NT2/D1 (cell line): ENCODE data around the gene FBXO33.
"Not testable (repeated sequence)": the region's sequence is repeated elsewhere in the genome, so short reads cannot be mapped to it uniquely, and the experiment has no call there.

ENCODE experiments used
- DNase-seq: peaks from one replicate; pipeline ENCODE4 v3.0.0-alpha.2; 2011; ENCODE audit warnings: low read depth, low spot score
- H3K27me3 ChIP-seq: 2 replicates; pipeline ENCODE4 v1.6.0; 2011; ENCODE audit warnings: mild to moderate bottlenecking; ENCODE audit not compliant: insufficient read length, insufficient read depth
- H3K36me3 ChIP-seq: 2 replicates; pipeline ENCODE4 v1.6.1; 2011; ENCODE audit warnings: mild to moderate bottlenecking, low read length, mixed read lengths; ENCODE audit not compliant: insufficient read depth, insufficient read length
- H3K4me1 ChIP-seq: 2 replicates; pipeline ENCODE4 v1.5.1; 2011; ENCODE audit not compliant: insufficient read depth, insufficient read length
- H3K4me3 ChIP-seq: 2 replicates; pipeline ENCODE4 v1.5.1; 2011; ENCODE audit warnings: low read depth; ENCODE audit not compliant: insufficient read length
- H3K9ac ChIP-seq: 2 replicates; pipeline ENCODE4 v1.6.0; 2011; ENCODE audit warnings: low read depth; ENCODE audit not compliant: insufficient read length
- H3K9me3 ChIP-seq: 2 replicates; pipeline ENCODE4 v1.5.1; 2011; ENCODE audit warnings: mild to moderate bottlenecking, low read length; ENCODE audit not compliant: insufficient read depth
- SUZ12 ChIP-seq: IDR thresholded peaks from 2 replicates; pipeline ENCODE4 v1.6.1; 2011; ENCODE audit not compliant: insufficient read length, insufficient read depth; ENCODE audit errors: extremely low read depth
- YY1 ChIP-seq: IDR thresholded peaks from 2 replicates; pipeline ENCODE4 v1.6.1; 2011; ENCODE audit not compliant: insufficient read length, insufficient read depth
- ZNF274 ChIP-seq: IDR thresholded peaks from 2 replicates; pipeline ENCODE4 v1.6.1; 2011; ENCODE audit warnings: mild to moderate bottlenecking, low read depth, low read length

The FBXO33 gene

GRCh38 chr14:39369029-39369428 lies 63.2 kb downstream of the FBXO33 start:
- H3K9ac ChIP-seq, result no peak overlapping the region
- no peak for DNase-seq
- H3K4me3 ChIP-seq, result no peak overlapping the region
- H3K4me1 ChIP-seq, result peaks cover 2% of the 10 kb centered on the region
- H3K9me3 ChIP-seq, result peaks cover 9% of the 10 kb centered on the region; the same call in 1 of the 2 replicates
- TF ChIP-seq ZNF274 (no peak), SUZ12 (no peak)
- no peaks in the 10 kb centered on the region for H3K27me3 ChIP-seq
- H3K36me3 ChIP-seq, result peaks cover 4% of the 10 kb centered on the region

GRCh38 chr14:39368261-39368959 lies 63.8 kb downstream of the FBXO33 start:
- no peak overlapping the region for H3K9ac ChIP-seq
- peaks cover 10% of the 10 kb centered on the region; the same call in 1 of the 2 replicates for H3K9me3 ChIP-seq
- no peaks in the 10 kb centered on the region for H3K27me3 ChIP-seq
- H3K4me1 ChIP-seq, result peaks cover 2% of the 10 kb centered on the region
- no peak overlapping the region for H3K4me3 ChIP-seq
- TF ChIP-seq SUZ12, result no peak
- no peak for TF ChIP-seq YY1
- TF ChIP-seq ZNF274, result no peak
- peak; percentile 69 for DNase-seq
- peaks cover 4% of the 10 kb centered on the region for H3K36me3 ChIP-seq

- H3K9ac ChIP-seq, result no peak overlapping the region
- no peak overlapping the region for H3K4me3 ChIP-seq
- peaks cover 2% of the 10 kb centered on the region for H3K4me1 ChIP-seq
- H3K36me3 ChIP-seq, result peaks cover 4% of the 10 kb centered on the region
- peaks cover 10% of the 10 kb centered on the region; the same call in 1 of the 2 replicates for H3K9me3 ChIP-seq
- no peaks in the 10 kb centered on the region for H3K27me3 ChIP-seq
- TF ChIP-seq YY1 (no peak), SUZ12 (no peak), ZNF274 (no peak)
- no peak for DNase-seq
Observed at GRCh38 chr14:39367387-39367751, 64.9 kb downstream of the FBXO33 start.

GRCh38 chr14:39366460-39367386 lies 65.5 kb downstream of the FBXO33 start:
- no peak for TF ChIP-seq SUZ12
- TF ChIP-seq ZNF274, result no peak
- TF ChIP-seq YY1, result no peak
- Histone ChIP-seq H3K9me3 (peaks cover 10% of the 10 kb centered on the region; the same call in 1 of the 2 replicates), H3K9ac (no peak overlapping the region), H3K4me1 (peaks cover 2% of the 10 kb centered on the region), H3K27me3 (no peaks in the 10 kb centered on the region), H3K36me3 (peaks cover 4% of the 10 kb centered on the region), H3K4me3 (no peak overlapping the region)
- DNase-seq, result no peak

- no peak for DNase-seq
- H3K36me3 ChIP-seq, result peaks cover 3% of the 10 kb centered on the region
- no peaks in the 10 kb centered on the region for H3K27me3 ChIP-seq
- no peak overlapping the region for H3K4me3 ChIP-seq
- TF ChIP-seq SUZ12, result no peak
- no peak for TF ChIP-seq ZNF274
- TF ChIP-seq YY1, result no peak
- H3K9ac ChIP-seq, result no peak overlapping the region
- peaks cover 2% of the 10 kb centered on the region for H3K4me1 ChIP-seq
- peaks cover 10% of the 10 kb centered on the region; the same call in 1 of the 2 replicates for H3K9me3 ChIP-seq
Observed at GRCh38 chr14:39365354-39365753, 66.9 kb downstream of the FBXO33 start.

- no peak for DNase-seq
- peaks cover 11% of the 10 kb centered on the region; the same call in 1 of the 2 replicates for H3K9me3 ChIP-seq
- H3K36me3 ChIP-seq, result no peaks in the 10 kb centered on the region
- H3K4me3 ChIP-seq, result no peak overlapping the region
- H3K27me3 ChIP-seq, result no peaks in the 10 kb centered on the region
- TF ChIP-seq SUZ12 (no peak), ZNF274 (no peak), YY1 (no peak)
- peaks cover 2% of the 10 kb centered on the region for H3K4me1 ChIP-seq
- no peak overlapping the region for H3K9ac ChIP-seq
Observed at GRCh38 chr14:39364509-39364908, 67.7 kb downstream of the FBXO33 start.

GRCh38 chr14:39361556-39361955 lies 70.7 kb downstream of the FBXO33 start:
- DNase-seq, H3K4me1 ChIP-seq, H3K36me3 ChIP-seq, H3K4me3 ChIP-seq, H3K9ac ChIP-seq, H3K27me3 ChIP-seq: not testable (repeated sequence)
- peaks cover 16% of the 10 kb centered on the region; the same call in 1 of the 2 replicates for H3K9me3 ChIP-seq
